Activated CD4-positive, alpha-beta memory T cell treated with anti-CD3 and anti-CD28 coated beads, Interleukin-2, amount 10 ng/mL, durations not matched to agents 7 days and 5 days (primary cell): ENCODE data around the gene GPR15LG. TPM values are rescaled to one million over a fixed set of nuclear protein-coding genes. Genes with fewer than 3 reads are reported as not detected.
A peak's percentile ranks its signal among the peaks of the same experiment; 100 is the strongest.

Source experiments
- CTCF ChIA-PET: fragments of 350-600 bp; sonication (Branson Sonifier 250); formaldehyde crosslinking; loops from one replicate; lab custom pipeline; 2021; ENCODE audit warnings: antibody characterized with exemption, inconsistent platforms; lab: Charles Lee
- POLR2A ChIA-PET: fragments of 350-600 bp; sonication (Branson Sonifier 250); formaldehyde crosslinking; loops from one replicate; lab custom pipeline; 2021; ENCODE audit warnings: antibody characterized with exemption; lab: Charles Lee
- DNase-seq: peaks from one replicate; pipeline ENCODE4 v3.0.0-alpha.2; 2020
- H3K27ac Mint-ChIP-seq: one replicate; pipeline ENCODE4 v1.8.0; 2021; ENCODE audit warnings: mild to moderate bottlenecking, mixed read lengths
- H3K27me3 Mint-ChIP-seq: one replicate; pipeline ENCODE4 v1.8.0; 2021; ENCODE audit warnings: mixed read lengths
- H3K36me3 Mint-ChIP-seq: one replicate; pipeline ENCODE4 v1.8.0; 2021; ENCODE audit warnings: low read depth, mixed read lengths
- H3K4me1 Mint-ChIP-seq: one replicate; pipeline ENCODE4 v1.8.0; 2021; ENCODE audit warnings: mixed read lengths
- H3K4me3 Mint-ChIP-seq: one replicate; pipeline ENCODE4 v1.8.0; 2021; ENCODE audit warnings: mild to moderate bottlenecking, mixed read lengths
- H3K9me3 Mint-ChIP-seq: one replicate; pipeline ENCODE4 v1.8.0; 2021; ENCODE audit warnings: mixed read lengths
- total RNA-seq, 2 experiments: library from RNA; stranded (reverse); gene quantifications; one replicate each; pipeline ENCODE4 v1.2.3, GENCODE V29; 2021

GPR15LG gene
- total RNA-seq, 2 experiments from 2014 or later = not detected

GRCh38 chr10:84184517-84184916, 10.9 kb downstream of the GPR15LG start:
- no peaks in the 10 kb centered on the region for H3K9me3 Mint-ChIP-seq
- ChIA-PET CTCF (interaction anchor here (0.6 kb wide), 1 partner anchor 219 kb away, joined by 4 read pairs; no protein-coding TSS in a partner anchor), POLR2A (no interaction called here)
- peaks cover 4% of the 10 kb centered on the region for H3K4me1 Mint-ChIP-seq
- no peak for DNase-seq
- H3K27ac Mint-ChIP-seq = no peak overlapping the region
- no peaks in the 10 kb centered on the region for H3K36me3 Mint-ChIP-seq
- no peaks in the 10 kb centered on the region for H3K27me3 Mint-ChIP-seq
- H3K4me3 Mint-ChIP-seq = no peak overlapping the region

- CTCF ChIA-PET = no interaction called here
- Mint-ChIP-seq H3K4me1 (peaks cover 4% of the 10 kb centered on the region), H3K9me3 (no peaks in the 10 kb centered on the region), H3K4me3 (no peak overlapping the region), H3K36me3 (no peaks in the 10 kb centered on the region), H3K27ac (no peak overlapping the region), H3K27me3 (no peaks in the 10 kb centered on the region)
- POLR2A ChIA-PET = no interaction called here
- DNase-seq = no peak
These were observed 12.1 kb downstream of the GPR15LG start for GRCh38 chr10:84185526-84186175.

GRCh38 chr10:84188815-84189214, 15.2 kb downstream of the GPR15LG start:
- H3K4me3 Mint-ChIP-seq = no peak overlapping the region
- H3K27ac Mint-ChIP-seq = no peak overlapping the region
- DNase-seq = no peak
- H3K4me1 Mint-ChIP-seq = peaks cover 11% of the 10 kb centered on the region
- H3K36me3 Mint-ChIP-seq = no peaks in the 10 kb centered on the region
- ChIA-PET POLR2A (no interaction called here), CTCF (no interaction called here)
- peaks cover 15% of the 10 kb centered on the region for H3K27me3 Mint-ChIP-seq
- no peaks in the 10 kb centered on the region for H3K9me3 Mint-ChIP-seq

DNA sequence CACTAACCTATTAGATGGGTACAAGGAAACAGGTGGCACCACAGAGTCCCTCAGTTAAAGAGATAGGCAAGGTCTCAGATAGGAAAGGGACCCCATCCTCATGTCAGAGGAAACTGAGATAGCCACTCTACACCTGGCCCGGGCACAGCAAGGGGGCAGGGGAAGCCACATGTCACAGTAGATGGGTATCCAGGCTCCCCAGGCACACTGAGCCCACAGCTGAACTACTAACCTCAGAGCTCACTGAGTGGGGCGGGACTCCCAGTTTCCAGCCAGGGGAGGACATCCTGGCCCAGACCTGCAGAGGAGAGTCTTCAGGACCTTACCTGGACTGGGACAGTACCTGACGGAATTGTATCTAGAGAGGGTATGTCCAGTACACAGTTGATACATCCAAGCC, 17.0 kb downstream of the GPR15LG start:
- Mint-ChIP-seq H3K4me3 (no peak overlapping the region), H3K9me3 (no peaks in the 10 kb centered on the region), H3K36me3 (no peaks in the 10 kb centered on the region), H3K27me3 (peaks cover 22% of the 10 kb centered on the region), H3K4me1 (peaks cover 7% of the 10 kb centered on the region), H3K27ac (no peak overlapping the region)
- ChIA-PET POLR2A (no interaction called here), CTCF (no interaction called here)
- no peak for DNase-seq

GRCh38 chr10:84191106-84191505, 17.5 kb downstream of the GPR15LG start:
- Mint-ChIP-seq H3K27ac (no peak overlapping the region), H3K9me3 (no peaks in the 10 kb centered on the region), H3K4me1 (peaks cover 7% of the 10 kb centered on the region), H3K4me3 (no peak overlapping the region), H3K36me3 (no peaks in the 10 kb centered on the region), H3K27me3 (peaks cover 27% of the 10 kb centered on the region)
- POLR2A ChIA-PET = no interaction called here
- CTCF ChIA-PET = no interaction called here
- DNase-seq = peak; percentile 32

GRCh38 chr10:84193327-84193726, 19.7 kb downstream of the GPR15LG start:
- DNase-seq = no peak
- Mint-ChIP-seq H3K27ac (no peak overlapping the region), H3K27me3 (peaks cover 43% of the 10 kb centered on the region), H3K9me3 (no peaks in the 10 kb centered on the region), H3K4me3 (no peak overlapping the region), H3K4me1 (peaks cover 7% of the 10 kb centered on the region), H3K36me3 (no peaks in the 10 kb centered on the region)
- ChIA-PET POLR2A (interaction anchor here (1.7 kb wide), 1 partner anchor 12 kb away, joined by 5 read pairs; no protein-coding TSS in a partner anchor), CTCF (interaction anchor here (0.6 kb wide), 1 partner anchor 135 kb away, joined by 3 read pairs; no protein-coding TSS in a partner anchor)

- Mint-ChIP-seq H3K4me3 (no peak overlapping the region), H3K27me3 (peaks cover 45% of the 10 kb centered on the region)
- POLR2A ChIA-PET = no interaction called here
These were observed 20.3 kb downstream of the GPR15LG start for GRCh38 chr10:84193846-84194423.

DNA sequence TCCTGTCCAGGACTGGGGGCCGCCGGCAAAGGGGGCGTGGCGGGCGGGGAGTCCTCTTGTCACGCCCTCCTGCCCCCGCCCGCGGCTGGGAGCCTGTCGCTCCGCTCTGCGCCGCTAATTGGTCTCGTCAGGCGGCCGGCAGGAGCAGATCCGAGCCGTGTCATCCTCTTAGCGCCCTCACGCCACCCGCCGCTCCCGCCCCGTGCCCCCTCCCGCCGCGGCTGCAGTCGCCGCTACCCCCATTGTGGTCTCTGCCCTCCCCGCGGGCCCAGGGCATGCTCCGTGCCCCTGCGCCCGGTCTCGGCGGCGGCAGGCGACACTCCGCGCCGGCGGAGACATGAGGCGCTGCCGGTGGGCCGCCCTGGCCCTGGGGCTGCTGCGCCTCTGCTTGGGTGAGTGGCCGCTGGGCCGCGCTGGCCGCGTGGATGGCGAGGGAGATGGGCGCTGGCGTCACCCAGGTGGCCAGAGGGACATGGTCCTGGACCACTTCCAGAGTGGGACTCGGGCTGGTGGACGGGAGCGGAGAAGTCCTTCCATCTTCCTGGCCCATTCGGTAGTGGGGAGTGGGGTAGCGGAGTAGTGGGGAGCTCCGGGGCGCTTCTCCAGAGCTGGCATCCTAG, 20.9 kb downstream of the GPR15LG start, which contains the start of gene CDHR1:
CDHR1 (plus strand) TSS at position 114 of the 620 bp plus-strand sequence; CDS start at position 338, 224 bp downstream.
- no peak within 1 kb of the TSS for H3K27ac Mint-ChIP-seq
- H3K9me3 Mint-ChIP-seq = no peaks in the 10 kb centered on the region
- ChIA-PET CTCF (no interaction called here), POLR2A (no interaction called here)
- peaks cover 7% of the 10 kb centered on the region for H3K4me1 Mint-ChIP-seq
- peak within 1 kb of the TSS; percentile 32 for H3K4me3 Mint-ChIP-seq
- peaks cover 45% of the 10 kb centered on the region for H3K27me3 Mint-ChIP-seq
- peak; percentile 36 for DNase-seq
- no peaks in the 10 kb centered on the region for H3K36me3 Mint-ChIP-seq

More at GRCh38 chr10:84193846-84194423, 20.3 kb downstream of the GPR15LG start:
- peaks cover 7% of the 10 kb centered on the region for H3K4me1 Mint-ChIP-seq
- DNase-seq = no peak
- CTCF ChIA-PET = no interaction called here
- no peaks in the 10 kb centered on the region for H3K36me3 Mint-ChIP-seq
- H3K27ac Mint-ChIP-seq = no peak overlapping the region
- H3K9me3 Mint-ChIP-seq = no peaks in the 10 kb centered on the region

DNA sequence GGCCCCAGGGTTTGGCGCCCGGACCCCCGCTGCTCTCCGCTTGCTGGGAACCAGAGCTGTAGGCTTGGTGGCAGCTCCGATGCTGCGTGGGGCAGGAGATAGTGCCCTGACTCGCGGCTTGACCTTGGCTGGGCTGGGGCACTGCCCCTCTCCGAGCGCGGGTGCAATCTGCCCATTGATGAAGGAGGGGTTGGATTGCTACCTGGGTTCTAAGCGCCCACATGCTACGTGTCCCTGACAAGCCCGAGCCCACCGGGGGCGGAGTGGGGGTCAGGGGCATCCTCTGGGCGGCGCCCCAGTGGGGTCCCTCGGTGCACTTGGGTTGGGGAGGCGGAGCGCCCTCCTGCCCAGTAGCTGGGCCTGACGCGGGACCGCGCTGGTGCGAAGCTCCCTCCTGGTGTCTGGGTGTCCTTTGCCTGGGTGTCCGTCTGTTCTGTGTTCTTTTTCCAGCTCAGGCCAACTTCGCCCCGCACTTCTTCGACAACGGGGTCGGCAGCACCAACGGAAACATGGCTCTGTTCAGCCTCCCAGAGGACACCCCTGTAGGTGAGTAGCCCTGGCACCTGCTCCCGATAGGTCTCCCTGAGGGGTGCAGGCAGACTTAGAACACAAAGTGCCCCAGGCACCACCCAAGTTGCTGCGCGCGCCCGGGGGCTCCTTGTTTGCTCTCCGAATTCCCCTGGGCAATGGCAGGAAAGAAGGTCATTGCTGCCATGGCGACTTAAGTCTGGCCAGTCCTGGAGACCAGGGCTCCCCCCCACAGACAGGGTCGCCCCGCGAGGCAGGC, 21.6 kb downstream of the GPR15LG start:
- ChIA-PET CTCF (no interaction called here), POLR2A (no interaction called here)
- peaks cover 7% of the 10 kb centered on the region for H3K4me1 Mint-ChIP-seq
- H3K36me3 Mint-ChIP-seq = no peaks in the 10 kb centered on the region
- H3K4me3 Mint-ChIP-seq = peak overlapping the region; percentile 32
- peaks cover 45% of the 10 kb centered on the region for H3K27me3 Mint-ChIP-seq
- no peaks in the 10 kb centered on the region for H3K9me3 Mint-ChIP-seq
- DNase-seq = no peak
- H3K27ac Mint-ChIP-seq = no peak overlapping the region

GRCh38 chr10:84196083-84196482, 22.5 kb downstream of the GPR15LG start:
- no peaks in the 10 kb centered on the region for H3K36me3 Mint-ChIP-seq
- no peak overlapping the region for H3K4me3 Mint-ChIP-seq
- peaks cover 5% of the 10 kb centered on the region for H3K4me1 Mint-ChIP-seq
- no peak overlapping the region for H3K27ac Mint-ChIP-seq
- no peak for DNase-seq
- POLR2A ChIA-PET = no interaction called here
- peaks cover 45% of the 10 kb centered on the region for H3K27me3 Mint-ChIP-seq
- CTCF ChIA-PET = no interaction called here
- H3K9me3 Mint-ChIP-seq = no peaks in the 10 kb centered on the region

DNA sequence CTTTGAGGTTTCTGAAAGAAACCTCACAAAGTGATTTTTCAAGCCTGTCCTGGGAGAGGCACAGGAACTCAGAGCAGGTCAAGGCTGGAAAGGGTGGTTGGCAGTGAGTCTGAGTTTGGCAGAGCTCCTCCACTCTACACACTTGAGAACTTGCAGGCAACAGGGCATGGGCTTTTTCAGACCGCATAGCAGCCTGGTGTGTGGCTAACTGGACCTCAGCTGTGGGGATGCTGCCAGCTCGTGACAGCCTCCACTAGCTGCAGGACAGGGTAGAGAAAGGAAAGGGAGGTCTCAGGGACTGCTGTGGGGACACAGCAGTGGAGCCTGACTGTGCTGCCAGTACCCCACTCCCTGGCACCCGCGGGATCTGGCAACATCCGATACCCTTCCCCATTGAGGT, 23.3 kb downstream of the GPR15LG start:
- Mint-ChIP-seq H3K27ac (no peak overlapping the region), H3K9me3 (no peaks in the 10 kb centered on the region), H3K27me3 (peaks cover 45% of the 10 kb centered on the region), H3K4me1 (no peaks in the 10 kb centered on the region), H3K4me3 (no peak overlapping the region), H3K36me3 (no peaks in the 10 kb centered on the region)
- POLR2A ChIA-PET = no interaction called here
- CTCF ChIA-PET = no interaction called here
- DNase-seq = no peak

DNA sequence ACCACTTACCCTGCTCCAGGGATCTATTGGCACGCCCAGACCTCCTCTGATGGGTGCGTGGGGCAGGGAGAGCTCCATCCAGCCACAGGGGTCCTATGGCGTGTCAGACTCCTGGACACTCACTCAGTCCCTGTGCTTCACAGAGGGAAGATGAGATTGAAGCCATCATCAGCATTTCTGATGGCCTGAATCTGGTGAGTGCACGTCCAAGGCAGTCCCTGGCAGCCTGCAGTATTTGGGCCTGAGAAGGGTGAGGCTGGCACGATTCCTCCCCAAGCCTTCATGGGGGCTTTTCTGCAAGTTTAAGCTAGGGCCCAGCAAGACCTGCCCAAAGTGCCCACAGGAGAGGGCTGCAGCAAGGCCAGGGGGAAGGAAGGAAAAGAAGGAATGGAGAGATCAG, 24.0 kb downstream of the GPR15LG start:
- ChIA-PET CTCF (no interaction called here), POLR2A (no interaction called here)
- Mint-ChIP-seq H3K4me3 (no peak overlapping the region), H3K9me3 (no peaks in the 10 kb centered on the region), H3K4me1 (no peaks in the 10 kb centered on the region), H3K27me3 (peaks cover 41% of the 10 kb centered on the region), H3K27ac (no peak overlapping the region), H3K36me3 (no peaks in the 10 kb centered on the region)
- no peak for DNase-seq
